NCI-H82 treated with DMSO at 0.1 percent for 48 hours (cell line): ENCODE measurements around the gene PYGO1.
"Not testable (repeated sequence)": the region's sequence is repeated elsewhere in the genome, so short reads cannot be mapped to it uniquely, and the experiment has no call there.

Source experiments
- DNase-seq: peaks from one replicate; lab custom pipeline; 2025; ENCODE audit not compliant: unreplicated experiment; lab: John Stamatoyannopoulos, UW

The PYGO1 gene

DNA sequence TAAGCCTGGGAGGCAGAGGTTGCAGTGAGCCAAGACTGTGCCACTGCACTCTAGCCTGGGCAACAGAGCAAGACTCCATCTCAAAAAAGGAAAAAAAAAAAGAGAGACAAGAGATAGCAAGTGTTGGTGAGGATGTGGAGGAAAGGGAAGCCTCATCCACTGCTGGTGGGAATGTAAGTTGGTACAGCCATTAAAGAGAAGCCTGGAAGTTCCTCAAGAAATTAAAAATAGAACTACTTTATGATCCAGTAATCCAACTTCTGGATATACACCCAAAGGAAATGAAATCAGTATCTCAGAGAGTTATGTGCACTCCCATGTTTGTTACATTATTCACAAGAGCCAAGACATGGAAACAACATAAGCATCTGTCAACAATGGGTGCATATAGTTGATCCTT is 14.9 kb downstream of the PYGO1 start:
- DNase-seq: no peak

DNA sequence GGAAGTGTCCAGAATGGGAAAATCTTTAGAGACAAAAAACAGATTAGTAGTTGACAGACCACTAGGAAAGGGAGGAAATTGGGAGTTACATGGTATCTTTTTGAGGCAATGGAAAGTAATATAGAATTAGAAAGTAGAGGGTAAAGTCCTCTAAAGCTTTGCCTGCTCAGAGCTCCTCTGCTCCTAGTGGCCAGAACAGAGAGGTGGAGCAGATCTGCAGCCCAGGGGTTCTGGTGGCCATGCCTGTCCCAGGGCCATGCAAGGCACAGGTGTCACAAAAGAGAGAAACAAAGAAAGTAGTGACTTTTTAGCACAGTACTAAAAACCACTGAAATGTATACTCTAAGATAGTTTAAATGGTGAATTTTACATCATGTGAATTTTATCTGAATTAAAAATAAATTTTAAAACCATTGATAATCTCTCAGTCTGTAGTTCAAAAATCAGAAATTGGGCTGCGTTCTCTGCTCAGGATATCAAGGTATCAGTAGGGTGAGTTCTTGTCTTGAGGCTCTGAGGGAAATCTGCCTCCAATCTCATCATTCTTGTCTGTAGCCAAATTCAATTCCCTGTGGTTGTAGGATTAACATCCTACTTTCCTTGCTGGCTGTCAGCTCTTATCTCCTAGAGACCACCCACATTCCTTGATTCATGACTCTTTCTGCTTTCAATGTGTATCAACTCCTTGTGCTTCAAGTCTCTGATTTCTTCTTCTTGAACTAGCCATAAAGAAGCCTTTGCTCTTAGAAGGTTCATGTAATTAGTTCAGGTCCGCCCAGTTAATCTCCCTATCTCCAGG is 23.6 kb downstream of the PYGO1 start:
- DNase-seq: no peak

DNA sequence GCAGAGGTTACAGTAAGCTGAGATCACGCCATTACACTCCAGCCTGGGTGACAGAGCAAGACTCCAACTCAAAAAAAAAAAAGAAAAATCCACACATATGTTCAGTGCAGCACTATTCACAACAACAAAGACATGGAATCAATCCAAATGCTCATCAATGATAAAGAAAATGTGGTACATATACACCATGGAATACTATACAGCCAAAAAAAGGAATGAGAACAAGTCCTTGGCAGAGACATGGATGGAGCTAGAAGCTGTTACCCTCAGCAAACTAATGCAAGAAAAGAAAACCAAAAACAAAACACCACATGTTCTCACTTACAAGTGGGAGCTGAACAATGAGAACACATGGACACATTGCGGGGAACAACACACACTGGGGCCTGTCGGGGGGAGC is 25.5 kb downstream of the PYGO1 start:
- no peak for DNase-seq

DNA sequence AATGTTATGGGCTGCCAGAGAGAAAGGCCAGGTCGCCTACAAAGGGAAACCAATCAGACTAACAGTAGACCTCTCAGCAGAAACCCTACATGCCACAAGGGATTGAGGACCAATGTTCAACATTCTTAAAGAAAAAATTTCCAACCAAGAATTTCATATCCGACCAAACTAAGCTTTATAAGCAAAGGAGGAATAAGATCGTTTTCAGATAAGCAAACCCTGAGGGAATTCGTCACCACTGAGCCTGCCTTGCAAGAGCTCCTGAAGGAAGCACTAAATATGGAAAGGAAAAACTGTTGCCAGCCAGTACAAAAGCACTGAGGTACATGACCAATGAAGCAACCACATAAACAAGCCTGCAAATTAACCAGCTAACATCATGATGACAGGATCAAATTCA is 33.1 kb downstream of the PYGO1 start:
- no peak for DNase-seq

DNA sequence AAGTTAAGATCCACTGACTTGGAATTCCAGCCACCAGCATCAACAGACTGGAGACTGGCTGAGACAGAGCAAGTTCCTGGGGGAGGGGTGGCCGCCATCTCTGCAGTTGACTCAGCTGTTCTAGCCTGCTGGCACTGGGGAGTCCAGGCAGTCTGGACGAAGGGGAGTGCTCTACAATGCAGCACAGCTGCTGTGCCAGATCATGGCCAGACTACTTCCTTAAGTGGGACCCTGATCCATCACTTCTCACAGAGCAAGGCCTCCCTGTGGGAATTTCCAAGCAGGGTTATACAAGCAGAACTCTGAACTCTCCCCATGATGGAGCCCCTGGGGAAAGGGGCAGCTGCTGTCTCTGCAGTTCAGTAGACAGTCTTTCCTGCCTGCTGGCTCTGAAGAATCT is 35.2 kb downstream of the PYGO1 start:
- DNase-seq: no peak

DNA sequence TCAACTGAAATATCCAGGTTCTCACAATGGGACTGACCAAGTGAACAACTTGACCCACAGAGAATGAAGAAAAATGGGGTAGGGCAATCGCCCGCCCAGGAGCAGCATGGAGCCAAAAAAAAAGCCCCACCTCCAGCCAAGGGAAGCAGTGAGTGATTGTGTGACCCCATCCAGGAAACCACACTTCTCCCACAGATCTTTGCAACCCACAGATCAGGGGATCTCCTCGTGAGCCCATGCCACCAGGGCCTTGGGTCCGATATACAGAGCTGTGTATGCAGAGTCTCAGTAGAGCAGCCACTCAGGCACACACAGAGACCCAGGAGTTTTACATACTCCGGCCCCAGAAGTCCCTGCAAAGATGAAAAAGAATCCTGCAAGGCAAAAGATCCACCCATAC is 35.7 kb downstream of the PYGO1 start:
- DNase-seq: no peak

DNA sequence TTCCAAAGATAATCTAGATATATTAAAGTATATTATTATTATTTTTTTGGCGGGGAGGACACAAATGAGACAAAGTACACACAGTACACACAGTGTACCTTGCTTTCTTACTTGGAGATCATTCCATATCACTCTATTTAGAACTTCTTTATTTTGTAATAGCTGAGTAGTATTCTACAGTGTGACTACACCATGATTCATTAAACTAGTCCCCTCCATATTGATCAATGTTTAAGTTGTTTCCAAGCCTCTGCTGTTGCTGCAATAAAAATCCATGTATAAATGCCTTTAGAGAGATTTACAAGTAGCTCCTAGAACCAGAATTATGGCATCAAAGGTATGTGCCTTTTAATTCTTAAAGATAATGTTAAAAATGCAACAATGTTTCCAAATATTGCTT is 38.8 kb downstream of the PYGO1 start:
- DNase-seq: no peak

DNA sequence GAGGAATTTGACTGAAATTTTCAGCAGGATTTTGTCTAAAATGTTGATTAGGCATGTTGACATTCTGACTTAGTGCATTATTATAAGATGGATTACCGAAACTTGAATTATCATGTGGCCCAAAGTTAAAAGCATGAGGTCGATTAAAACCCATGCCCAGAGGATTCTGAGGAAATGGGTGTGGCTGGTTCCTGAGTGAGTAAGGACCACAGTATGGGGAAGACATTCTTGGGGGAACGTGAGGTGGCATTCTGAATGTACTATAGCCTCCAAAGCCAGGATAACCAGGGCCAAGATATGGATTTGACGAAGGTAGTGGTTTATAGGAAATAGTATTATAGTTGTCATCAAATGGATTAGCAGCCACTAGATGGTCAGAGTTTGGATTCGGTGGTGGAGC is 41.4 kb downstream of the PYGO1 start:
- DNase-seq: no peak

DNA sequence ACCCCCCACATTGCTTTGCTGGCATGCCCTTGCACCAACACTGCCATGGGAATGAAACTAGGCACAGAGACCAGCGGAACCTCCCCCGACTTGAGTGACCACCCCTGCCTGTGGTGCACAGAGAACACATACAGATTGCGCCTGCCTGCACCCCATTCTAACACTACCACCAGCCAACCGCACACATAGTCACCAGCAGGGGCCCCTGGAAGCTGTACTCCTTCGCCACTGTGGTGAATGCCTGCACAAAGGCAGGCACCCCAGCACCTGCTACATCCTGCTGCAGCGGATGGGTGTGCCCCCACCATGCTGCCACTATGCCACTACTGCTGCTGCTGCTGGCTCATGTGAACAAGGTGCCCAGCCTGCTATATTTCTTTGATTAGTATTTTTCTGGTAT is 52.7 kb downstream of the PYGO1 start:
- DNase-seq: no peak

DNA sequence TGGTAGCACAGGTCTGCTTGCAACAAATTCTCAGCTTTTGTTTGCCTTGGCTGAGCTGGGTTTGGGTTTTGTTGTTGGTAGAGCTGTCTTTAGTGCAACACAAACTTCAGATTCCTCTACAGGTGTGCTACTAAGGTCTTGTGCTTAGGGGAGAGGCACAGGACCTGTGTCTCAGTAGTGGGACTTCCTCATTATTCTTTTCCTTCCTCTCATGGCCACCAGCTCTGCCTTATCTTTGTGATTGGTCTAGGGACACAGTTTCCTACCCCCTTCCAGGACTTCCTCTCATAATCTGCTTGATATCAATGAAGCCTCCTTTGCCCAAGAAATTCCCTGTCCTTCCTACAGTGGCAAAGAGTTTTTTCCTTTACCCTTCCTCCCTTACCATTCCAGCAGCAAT is 55.2 kb downstream of the PYGO1 start:
- no peak for DNase-seq

DNA sequence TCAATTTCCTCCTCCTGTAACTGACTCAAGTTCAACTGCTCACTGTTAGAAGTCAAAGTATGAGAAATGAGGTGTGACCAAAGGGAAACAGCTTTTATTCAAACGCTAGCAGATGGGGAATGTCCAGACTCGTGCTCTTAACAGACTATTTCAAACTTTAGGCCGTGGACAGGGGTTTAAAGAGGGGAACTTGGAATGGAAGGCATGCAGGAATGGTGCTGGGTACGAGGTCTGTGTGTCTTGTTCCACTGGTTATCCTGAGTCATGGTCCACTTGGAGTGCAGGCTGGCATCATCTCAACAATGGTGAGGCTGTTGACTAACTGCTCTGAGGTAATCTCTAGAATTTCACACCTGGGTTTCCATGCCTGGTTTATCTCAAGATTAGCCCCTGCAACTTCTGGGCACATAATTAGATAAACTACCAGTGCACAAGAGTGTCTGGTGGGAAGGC is 57.3 kb downstream of the PYGO1 start:
- no peak for DNase-seq

DNA sequence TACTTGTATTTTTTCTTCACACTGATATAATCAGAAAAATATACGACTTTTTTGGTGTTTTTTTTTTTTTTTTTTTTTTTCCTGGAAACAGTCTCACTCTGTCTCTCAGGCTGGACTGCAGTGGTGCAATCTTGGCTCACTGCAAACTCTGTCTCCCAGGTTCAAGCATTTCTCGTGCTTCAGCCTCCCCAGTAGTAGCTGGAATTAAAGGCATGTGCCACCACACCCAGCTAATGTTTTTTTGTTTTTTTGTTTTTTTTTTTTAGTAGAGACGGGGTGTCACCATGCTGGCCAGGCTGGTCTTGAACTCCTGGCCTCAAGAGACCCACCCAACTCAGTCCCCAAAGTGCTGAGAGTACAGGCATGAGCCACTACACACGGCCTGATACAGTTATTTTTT is 59.3 kb downstream of the PYGO1 start:
- DNase-seq: no peak

DNA sequence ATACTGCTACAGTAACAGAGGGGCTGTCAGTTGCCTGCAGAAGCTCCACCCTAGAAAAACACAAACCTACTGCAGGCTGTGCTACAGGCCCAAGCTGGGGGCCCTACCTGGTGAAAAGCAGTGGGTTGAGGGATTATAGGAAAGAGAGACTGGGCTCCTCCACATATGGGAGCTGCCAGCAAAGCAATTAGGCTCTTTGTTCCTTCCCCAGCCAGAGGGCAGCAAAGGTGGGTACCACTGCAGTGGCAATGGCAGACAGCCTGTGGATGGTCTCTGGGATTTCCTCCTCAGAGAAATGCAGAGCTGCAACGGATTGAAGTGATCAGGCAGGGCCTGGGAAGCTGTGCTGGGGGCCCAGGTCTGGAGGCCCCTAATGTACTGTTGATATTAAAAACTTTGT is 61.0 kb downstream of the PYGO1 start:
- DNase-seq: no peak

DNA sequence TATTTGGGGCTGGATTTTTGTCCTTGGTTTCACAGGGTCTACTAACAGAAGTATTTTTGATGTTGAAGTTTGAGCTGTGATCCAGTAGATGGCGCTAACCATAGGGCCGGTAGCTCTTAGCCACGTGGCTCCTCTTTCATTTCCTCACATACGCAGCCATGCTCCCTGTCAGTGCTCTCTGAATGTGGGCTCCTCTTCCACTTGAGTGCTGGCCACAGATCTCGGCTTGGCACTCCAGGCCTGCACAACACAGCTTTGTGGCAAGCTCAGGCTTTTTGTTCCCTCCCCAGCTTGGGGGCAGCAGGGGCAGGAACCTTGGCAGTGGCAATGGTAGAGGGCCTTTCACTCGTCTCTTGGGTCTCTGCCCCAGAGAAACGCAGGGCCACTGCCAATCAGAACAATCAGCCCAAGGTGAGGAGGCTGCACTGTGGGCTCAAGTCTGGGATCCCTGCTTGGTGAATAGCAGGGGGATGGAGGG is 61.5 kb downstream of the PYGO1 start:
- peak; percentile 20 for DNase-seq

DNA sequence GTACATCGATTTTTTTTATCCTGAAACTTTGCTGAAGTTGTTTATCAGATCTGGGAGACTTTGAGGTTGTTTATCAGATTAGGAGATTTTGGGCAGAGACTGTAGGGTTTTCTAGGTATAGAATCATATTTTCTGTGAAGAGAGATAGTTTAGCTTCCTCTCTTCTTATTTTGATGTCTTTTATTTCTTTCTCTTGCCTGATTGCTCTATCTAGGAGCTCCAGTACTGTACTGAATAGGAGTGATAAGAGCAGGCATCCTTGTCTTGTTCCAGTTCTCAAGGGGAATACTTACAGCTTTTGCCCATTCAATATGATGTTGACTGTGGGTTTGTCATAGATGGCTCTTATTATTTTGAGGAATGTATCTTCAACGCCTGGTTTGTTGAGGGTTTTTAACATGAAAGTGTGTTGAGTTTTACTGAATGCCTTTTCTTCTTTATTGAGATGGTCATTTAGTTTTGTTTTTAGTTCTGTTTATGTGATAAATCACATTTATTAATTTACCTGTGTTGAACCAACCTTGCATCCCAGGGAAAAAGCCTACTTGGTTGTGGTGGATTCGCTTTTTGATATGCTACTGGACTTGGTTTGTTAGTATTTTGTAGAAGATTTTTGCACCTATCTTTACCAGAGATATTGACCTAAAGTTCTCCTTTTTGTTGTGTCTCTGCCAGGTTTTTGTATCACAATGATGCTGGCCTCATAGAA is 65.2 kb downstream of the PYGO1 start:
- no peak for DNase-seq

DNA sequence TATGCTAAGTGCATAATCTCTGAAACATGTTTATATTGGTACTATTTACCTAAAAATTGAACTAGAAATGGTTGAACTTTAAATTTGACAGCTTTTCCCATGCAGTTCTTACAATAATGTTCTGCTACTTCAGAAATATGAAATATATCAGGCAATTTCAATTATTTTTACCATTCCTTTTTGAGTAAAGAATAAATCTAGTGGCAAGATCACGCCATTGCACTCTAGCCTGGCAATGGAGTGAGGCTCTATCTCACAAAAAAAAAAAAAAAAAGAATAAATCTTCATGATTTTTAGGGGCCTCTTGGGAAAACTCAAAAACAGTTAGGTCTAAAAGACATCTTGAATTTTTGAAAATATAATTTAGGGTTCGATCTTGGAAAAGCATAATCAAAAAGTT is 69.5 kb downstream of the PYGO1 start:
- DNase-seq: no peak

DNA sequence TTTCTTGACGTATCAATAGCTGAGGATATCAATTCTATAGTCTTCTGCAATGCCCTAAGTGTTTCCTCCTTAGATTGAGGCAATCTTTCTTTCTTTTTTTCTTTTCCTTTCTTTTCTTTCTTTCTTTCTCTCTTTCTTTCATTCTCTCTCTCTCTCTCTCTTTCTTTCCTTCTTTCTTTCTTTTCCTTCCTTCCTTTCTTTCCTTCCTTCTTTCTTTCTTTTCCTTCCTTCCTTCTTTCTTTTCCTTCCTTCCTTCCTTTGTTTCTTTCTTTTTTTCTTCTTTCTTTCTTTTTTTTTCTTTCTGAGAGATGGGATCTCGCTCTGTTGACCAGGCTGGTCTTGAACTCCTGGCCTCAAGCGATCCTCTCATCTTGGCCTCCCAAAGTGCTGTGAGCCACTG is 70.1 kb downstream of the PYGO1 start:
- no peak for DNase-seq

DNA sequence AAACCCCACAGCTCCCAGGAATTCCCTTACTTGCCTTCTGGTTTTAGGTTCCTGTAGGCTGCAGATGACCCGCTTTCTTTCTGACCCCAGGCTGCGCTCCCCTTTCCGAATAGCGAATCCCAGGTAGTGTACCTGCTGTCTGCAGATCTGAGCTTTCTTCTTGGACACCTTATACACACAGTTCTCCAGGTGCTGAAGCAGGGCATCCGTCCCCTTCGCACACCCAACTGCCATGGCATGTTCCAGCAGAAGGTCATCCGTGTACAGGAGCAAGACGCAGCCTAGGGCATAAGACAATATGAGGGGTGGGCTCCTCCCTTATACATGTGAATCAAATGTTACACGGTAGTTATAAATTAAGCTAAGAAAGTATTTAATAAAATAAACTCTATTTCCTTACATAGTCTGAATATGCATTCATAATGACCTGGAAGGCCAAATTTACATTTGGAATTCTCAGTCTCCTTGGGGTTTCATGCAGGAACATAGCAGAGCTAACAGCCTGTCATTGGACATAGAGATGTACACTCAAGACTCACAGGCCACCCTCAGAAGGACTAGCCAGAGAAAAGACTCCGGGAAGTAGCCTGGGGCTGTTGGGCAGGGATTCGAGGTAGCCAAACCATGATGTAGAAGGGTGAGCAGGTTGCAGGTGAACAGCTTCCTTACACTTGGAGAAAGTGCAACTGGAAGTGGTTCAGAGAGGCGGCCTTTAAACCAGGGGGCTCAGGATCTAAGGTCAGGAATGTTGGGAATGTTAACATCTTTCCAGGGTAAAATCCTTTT is 72.0 kb downstream of the PYGO1 start:
- no peak for DNase-seq

DNA sequence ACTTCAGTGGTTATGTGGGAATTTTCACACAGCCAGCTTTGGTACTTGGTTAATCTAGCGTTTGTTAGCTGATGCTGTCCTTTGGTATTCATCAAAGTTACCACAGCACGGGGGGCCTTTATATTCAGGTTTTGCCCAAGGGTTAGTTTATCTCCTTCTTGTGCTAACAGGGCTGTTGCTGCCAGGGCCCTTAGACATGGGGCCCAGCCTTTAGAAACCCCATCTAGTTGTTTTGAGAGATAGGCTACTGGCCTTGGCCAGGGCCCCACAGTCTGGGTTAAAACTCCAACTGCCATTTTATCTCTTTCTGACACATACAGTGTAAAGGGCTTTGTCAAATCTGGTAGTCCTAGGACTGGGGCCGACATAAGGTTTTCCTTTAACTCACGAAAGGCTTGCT is 72.7 kb downstream of the PYGO1 start:
- no peak for DNase-seq

DNA sequence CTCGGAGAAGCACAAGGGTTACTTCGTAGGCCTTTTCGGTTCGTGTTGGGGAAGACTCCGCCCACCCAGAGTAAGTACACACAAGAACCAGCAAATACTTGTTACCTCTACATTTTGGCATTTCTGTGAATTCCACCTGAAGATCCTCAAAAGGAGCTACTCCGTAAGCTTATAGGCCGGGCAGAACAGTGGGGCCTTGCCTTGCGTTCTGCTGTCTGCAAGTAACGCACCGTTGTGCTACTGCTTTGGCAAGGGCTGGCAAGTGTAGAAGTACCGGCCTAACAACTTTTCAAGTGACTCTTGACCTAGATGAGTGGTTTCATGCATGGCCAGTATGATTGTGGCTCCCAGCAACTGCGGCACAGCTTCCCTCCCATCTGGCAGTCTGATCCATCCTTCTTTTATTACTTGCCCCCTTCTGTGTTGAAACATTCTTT is 73.7 kb downstream of the PYGO1 start:
- DNase-seq: no peak

DNA sequence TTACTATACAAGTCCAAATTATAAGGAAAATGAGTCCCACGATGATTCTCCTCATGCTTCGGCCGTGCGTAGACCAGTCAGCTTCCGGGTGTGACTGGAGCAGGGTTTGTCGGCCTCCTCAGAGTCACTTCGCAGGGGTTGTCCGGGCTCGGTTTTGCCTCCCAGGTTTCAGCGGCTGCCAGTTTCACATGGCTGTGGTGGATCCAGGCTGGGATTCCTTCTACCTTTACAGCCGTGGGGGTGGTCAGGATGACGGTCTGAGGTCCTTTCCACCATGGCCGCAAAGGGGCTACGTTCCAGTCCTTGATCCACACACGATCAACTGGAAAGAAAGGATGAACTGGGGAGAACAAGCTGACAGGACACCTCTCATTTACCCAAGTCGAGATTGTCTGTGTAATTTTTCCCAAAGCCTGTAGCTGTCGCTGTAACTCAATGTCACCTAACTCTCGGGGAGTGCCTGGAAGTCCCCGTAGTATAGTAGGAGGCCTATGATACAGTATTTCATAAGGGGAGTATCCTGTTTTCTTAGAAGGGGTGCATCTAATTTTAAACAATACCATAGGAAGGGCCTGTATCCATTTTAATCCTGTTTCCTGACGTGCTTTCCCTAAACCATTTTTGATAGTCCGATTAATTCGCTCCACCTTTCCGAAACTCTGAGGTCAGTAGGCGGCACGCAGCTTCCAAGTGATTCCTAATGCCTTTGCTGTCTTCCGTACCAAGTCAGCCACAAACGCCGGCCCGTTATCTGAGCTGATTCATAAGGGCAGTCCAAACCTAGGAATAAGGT is 74.3 kb downstream of the PYGO1 start:
- not testable (repeated sequence) for DNase-seq
